H1 (cell line): Measurements from ENCODE around the gene ME1. TPM values are rescaled to one million over a fixed set of nuclear protein-coding genes. Genes with fewer than 3 reads are reported as not detected.

Experiments used
- FOSL1 ChIP-seq: IDR thresholded peaks from 2 replicates; pipeline ENCODE4 v1.6.1; 2011; ENCODE audit warnings: mild to moderate bottlenecking, low read depth, low read length, moderate library complexity; ENCODE audit not compliant: insufficient read depth
- KDM5A ChIP-seq: fragments of 200-600 bp; IDR thresholded peaks from 2 replicates; pipeline ENCODE4 v1.7.1; 2012; ENCODE audit warnings: mild to moderate bottlenecking, low read length, inconsistent platforms, mixed read lengths
- PHF8 ChIP-seq: fragments of 200-600 bp; sonication (generic); conservative IDR thresholded peaks from 2 replicates; pipeline ENCODE4 v1.7.1; 2012; ENCODE audit warnings: low read depth, mild to moderate bottlenecking, inconsistent platforms, low read length, moderate library complexity
- SP4 ChIP-seq: IDR thresholded peaks from 2 replicates; pipeline ENCODE4 v1.6.1; 2012; ENCODE audit warnings: low read length, inconsistent platforms
- SRF ChIP-seq: IDR thresholded peaks from 2 replicates; pipeline ENCODE4 v1.6.1; 2011; ENCODE audit warnings: mild to moderate bottlenecking, low read depth, low read length, moderate library complexity
- polyA plus RNA-seq, 7 experiments: library from polyadenylated mRNA; depleted of rRNA in 3 of 7; stranded (reverse) in 5 of 7; unstranded in 2 of 7; fragments of >200 nt in 5 of 7; fragments of 200-250 nt in 2 of 7; gene quantifications; 1 replicate in 5 of 7; 2 replicates in 1 of 7; 4 replicates in 1 of 7; pipeline versions ENCODE4 v1.2.1 to v1.2.3, GENCODE V29; 2011 to 2013; ENCODE audit warnings: missing spikeins in 2 of 7, mixed read lengths in 2 of 7
- total RNA-seq: library from RNA; stranded (reverse); fragmentation: NEBNext Ultra II Directional; extraction: Animal tissue kit (Norgen Biotek cat#: 25700); gene quantifications from 2 replicates; pipeline ENCODE4 v1.2.1, GENCODE V29; 2021

ME1 gene
- total and polyA plus RNA-seq, 2 of the 8 experiments (the other 6 are each of a cell fraction or from before 2014, with no cell fraction given): 1.3 to 3.9 TPM

- no peak for TF ChIP-seq SP4
- TF ChIP-seq FOSL1: no peak
- TF ChIP-seq PHF8: no peak
- no peak for TF ChIP-seq SRF
- TF ChIP-seq KDM5A: no peak
- TF ChIP-seq, all 59 proteins: peak for 0
These were observed 240.2 kb downstream of the ME1 start (continued) for GRCh38 chr6:83190626-83191025.
